Cardiac fibroblast (primary cell): Measurements from ENCODE around the gene FBF1.
A peak's percentile ranks its signal among the peaks of the same experiment; 100 is the strongest.

Experiments used
- DNase-seq, 2 donors: peaks; one replicate each; pipeline versions ENCODE4 v3.0.0 to v3.0.0-alpha.2; 2010; ENCODE audit warnings: low read depth in 2 of 2
- H3K4me3 ChIP-seq, 2 donors: replicated peaks in 1 of 2; 1 replicate in 1 of 2; 2 replicates in 1 of 2; pipeline ENCODE4 v1.5.1; 2011; ENCODE audit warnings: low read depth in 2 of 2, low read length in 2 of 2, mild to moderate bottlenecking in 2 of 2, moderate library complexity in 1 of 2
- TF ChIP-seq, protein P1 (sequence below): IDR thresholded peaks from one replicate; pipeline ENCODE4 v1.5.1; 2011; ENCODE audit warnings: low read depth, mild to moderate bottlenecking, low read length, inconsistent platforms

FBF1 gene

DNA sequence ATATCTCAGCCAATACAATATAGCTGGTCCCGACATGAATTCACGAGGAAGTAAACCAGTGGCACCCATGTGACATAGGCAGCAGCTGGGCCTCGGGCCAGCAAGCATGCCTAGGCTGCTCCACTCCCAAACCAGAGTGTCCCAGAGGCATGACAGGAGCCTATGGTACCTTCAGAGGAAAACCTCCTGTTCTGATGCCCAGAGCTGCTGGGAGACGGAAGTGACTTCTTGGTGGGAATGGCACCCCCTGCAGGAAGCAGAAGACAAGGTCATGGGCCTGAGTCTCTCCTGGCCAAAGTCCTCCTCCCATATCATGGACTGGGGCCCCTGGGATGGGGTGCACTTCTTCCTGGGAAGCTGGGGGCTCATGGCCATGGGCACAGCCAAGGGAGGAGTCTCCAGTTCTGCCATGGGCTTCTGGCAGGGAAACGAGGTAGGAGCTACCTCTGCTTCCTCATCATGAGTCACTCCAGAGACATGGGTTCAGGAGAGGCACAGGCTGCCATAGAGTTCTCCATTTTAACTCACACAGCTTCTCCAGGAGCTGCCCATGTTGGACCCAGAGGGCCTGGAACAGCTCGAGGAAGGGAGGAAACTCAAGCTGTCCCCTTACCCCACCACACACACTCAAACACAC is 13.4 kb downstream of the FBF1 start:
- no peak overlapping the region for H3K4me3 ChIP-seq
- DNase-seq = peak in 1 of 2 donors; percentile 16
- TF ChIP-seq, protein P1, sequence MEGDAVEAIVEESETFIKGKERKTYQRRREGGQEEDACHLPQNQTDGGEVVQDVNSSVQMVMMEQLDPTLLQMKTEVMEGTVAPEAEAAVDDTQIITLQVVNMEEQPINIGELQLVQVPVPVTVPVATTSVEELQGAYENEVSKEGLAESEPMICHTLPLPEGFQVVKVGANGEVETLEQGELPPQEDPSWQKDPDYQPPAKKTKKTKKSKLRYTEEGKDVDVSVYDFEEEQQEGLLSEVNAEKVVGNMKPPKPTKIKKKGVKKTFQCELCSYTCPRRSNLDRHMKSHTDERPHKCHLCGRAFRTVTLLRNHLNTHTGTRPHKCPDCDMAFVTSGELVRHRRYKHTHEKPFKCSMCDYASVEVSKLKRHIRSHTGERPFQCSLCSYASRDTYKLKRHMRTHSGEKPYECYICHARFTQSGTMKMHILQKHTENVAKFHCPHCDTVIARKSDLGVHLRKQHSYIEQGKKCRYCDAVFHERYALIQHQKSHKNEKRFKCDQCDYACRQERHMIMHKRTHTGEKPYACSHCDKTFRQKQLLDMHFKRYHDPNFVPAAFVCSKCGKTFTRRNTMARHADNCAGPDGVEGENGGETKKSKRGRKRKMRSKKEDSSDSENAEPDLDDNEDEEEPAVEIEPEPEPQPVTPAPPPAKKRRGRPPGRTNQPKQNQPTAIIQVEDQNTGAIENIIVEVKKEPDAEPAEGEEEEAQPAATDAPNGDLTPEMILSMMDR = peak; percentile 38

DNA sequence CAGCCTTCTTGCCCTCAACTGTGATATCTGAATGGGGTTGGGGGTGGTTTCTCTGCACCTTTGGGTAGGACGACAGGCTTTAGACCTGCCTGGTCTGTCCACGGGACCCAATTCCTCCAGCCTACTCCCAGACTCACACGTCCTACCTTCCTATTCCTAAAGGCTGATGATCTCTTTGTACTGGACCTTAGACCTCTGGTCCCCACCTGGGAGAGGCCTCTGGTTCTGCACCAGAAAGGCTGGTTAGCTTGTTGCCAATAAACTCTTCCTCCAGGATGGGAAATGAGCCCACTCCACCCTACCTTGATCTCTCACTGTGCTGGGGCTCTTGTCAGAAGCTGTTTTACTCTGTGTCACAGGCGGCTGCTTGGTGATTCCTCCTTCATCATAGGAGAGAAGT is 14.4 kb downstream of the FBF1 start:
- DNase-seq = no peak
- TF ChIP-seq, protein P1 = no peak
- H3K4me3 ChIP-seq = no peak overlapping the region

DNA sequence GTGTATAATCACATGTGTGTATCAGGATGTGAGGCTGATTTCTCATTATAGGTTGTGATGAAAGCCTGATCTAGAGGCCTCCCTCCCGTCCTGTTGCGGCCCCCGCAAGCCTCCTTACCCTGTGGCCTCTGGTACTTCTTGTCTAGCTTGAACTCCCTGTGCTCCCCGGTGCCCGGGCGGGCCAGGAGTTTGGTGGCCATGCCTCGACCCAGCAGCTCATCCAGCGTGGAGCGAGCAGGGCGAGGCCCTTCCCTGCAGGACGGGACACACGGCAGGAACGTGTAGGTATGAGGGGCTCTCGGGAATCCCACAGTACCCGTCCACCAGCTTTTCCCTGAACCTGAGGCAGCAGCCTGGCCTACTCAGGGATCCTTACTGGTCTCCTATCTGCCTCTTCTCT is 14.9 kb downstream of the FBF1 start:
- TF ChIP-seq, protein P1 = no peak
- DNase-seq = no peak
- H3K4me3 ChIP-seq = no peak overlapping the region

DNA sequence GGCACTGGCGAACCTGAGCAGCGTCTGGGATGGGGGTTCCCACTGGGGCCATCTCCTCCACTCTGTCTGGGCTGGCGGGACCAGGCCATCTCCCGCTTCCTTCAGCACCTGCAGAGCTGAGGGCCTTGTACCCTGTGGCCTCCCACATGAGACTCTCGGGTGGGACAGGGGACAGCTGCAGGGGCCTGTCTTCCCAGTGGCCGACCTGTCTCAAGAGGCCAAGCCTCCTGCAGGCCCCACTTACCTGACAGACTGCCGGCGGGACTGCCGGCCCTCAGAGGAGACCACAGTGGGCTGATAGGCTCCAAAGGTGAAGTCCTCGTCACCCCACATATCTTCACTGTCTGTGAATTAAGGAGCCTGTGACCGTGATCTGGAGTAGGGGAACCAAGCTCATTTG is 15.7 kb downstream of the FBF1 start:
- no peak overlapping the region for H3K4me3 ChIP-seq
- DNase-seq = no peak
- TF ChIP-seq, protein P1 = no peak

DNA sequence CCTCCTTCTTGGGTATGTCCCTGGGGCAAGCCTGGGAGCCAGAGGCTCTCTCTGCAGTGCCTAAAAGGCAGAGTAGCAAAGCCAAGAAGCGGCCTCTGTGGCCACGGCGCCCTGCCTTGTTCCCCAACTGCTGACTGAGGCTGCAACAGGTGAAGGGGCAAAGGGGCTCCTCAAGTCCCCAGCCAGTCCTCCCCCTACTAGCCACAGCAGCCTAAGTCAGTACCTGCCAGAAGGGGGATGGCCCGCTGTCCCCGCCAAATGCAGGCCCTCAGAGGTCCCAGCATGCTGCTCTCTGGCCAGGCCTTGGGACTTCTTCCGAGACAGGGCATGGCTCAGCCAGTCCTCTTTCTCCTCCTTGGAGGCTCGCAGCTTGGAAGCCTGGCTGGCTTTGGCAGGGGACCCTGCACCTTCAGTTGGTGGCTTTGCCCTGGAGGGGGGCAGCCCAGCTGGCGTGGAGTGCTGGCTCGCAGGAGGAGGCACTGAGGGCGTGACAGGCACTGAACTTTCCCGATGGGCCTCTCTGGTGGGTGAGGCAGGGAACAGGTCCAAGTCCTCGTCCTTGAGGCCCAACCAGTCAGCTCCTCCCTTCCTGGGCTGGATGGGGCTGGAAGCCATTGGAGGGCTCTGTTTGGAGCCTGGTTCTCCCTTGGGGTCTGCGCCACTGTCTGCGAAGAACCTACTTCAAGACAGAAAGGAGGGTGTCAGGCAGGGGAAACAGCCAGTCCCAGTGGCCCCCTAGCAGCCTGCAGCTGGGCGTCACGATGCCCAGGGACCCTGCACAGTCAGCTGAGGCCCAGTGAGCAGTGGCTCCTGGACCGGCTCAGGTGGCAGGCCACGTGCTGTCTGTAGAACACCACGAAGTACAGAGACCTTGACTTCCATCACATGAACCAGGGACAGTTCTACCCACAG is 17.6 kb downstream of the FBF1 start:
- no peak overlapping the region for H3K4me3 ChIP-seq
- TF ChIP-seq, protein P1 = no peak
- no peak for DNase-seq

DNA sequence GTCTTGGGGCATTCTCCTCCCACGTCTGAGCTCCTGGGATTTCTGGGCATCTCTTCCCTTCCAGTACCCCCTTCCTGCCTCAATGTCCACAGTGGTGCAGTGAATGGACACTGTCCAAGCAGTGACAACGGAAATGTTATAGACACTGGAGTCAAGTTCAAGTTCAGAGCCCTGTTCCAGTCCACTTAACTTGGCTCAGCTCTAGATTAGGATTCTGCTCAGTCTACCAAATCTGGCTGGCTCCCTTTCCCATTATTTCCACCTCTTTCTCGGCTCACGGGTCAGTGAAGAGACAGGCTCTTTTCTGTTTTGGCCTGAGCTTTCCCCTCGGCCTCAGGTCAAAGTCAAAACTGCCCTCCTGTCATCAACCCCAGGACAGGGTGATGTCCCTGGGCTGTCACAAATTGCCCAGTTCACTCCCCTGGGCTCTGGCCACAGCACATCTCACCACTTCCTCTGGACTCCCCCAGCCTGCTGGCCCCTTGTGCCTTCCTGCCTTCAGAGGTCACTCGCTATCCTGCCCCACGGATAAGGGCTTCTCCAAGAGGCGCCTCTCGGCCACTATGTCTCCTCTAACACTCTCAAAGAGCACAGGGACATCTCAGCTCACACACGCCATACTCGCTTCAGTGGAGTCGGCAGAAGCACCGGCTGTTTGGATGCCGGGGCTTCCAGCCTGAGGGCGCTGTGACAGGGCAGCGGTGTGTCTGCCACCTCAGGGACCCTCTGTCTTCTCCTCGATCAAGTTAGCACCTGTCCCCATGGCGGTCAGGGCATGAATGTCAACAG is 18.5 kb downstream of the FBF1 start:
- H3K4me3 ChIP-seq = no peak overlapping the region
- no peak for DNase-seq
- TF ChIP-seq, protein P1 = no peak
